ACC112 (cell line): ENCODE measurements around the gene PPP2R2D.

Experiments used
- H2AFZ ChIP-seq: fragments of 200-600 bp; sonication (generic); one replicate; pipeline ENCODE4 v1.6.0; 2017; ENCODE audit warnings: antibody characterized with exemption, low read length; ENCODE audit not compliant: unreplicated experiment
- H3K27ac ChIP-seq: fragments of 200-600 bp; sonication (generic); 2 replicates; pipeline ENCODE4 v1.5.1; 2014; ENCODE audit warnings: low read depth, mild to moderate bottlenecking, antibody characterized with exemption, low read length, moderate library complexity
- H3K27me3 ChIP-seq: fragments of 200-600 bp; sonication (generic); 2 replicates; pipeline ENCODE4 v1.6.1; 2014; ENCODE audit warnings: mild to moderate bottlenecking, antibody characterized with exemption, low read length, moderate library complexity, mixed read lengths; ENCODE audit not compliant: insufficient read depth
- H3K36me3 ChIP-seq: fragments of 200-600 bp; sonication (generic); 2 replicates; pipeline ENCODE4 v1.6.1; 2016; ENCODE audit warnings: mild to moderate bottlenecking, antibody characterized with exemption, low read length, moderate library complexity, mixed read lengths; ENCODE audit not compliant: insufficient read depth
- H3K4me1 ChIP-seq: fragments of 200-600 bp; sonication (generic); one replicate; pipeline ENCODE4 v1.6.1; 2016; ENCODE audit warnings: low read length, mixed read lengths; ENCODE audit not compliant: insufficient read depth, unreplicated experiment, control insufficient read depth
- H3K4me3 ChIP-seq: fragments of 200-600 bp; sonication (generic); 2 replicates; pipeline ENCODE4 v1.5.1; 2014; ENCODE audit warnings: mild to moderate bottlenecking, low read depth, low read length
- H3K79me2 ChIP-seq: fragments of 200-600 bp; sonication (generic); one replicate; pipeline ENCODE4 v1.6.0; 2016; ENCODE audit warnings: low read length; ENCODE audit not compliant: control insufficient read depth, unreplicated experiment, insufficient read depth

PPP2R2D gene

DNA sequence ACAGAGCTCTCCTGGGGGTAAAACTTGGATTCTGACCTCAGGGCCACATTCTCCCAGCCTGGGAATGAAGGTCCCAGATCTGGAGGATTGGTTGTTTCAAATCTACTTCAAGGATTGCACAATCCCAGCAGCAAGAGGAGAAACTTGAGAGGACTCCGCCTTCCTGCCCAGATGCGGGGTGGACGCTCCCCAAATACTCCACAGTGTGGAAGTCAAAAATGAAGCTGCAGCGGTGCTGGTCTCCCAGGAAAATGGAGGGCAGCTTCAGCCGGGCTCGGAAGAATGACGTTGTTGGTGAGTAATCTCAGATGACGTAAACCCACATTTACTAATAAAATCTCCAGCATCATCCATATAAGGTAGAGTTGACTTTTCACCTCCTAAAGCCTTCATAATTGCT lies 31.5 kb upstream of the PPP2R2D start:
- Histone ChIP-seq H3K27me3 (peaks cover 12% of the 10 kb centered on the region), H2AFZ (no peak overlapping the region), H3K4me3 (no peak overlapping the region), H3K4me1 (no peaks in the 10 kb centered on the region), H3K79me2 (no peaks in the 10 kb centered on the region), H3K36me3 (no peaks in the 10 kb centered on the region), H3K27ac (no peak overlapping the region)

DNA sequence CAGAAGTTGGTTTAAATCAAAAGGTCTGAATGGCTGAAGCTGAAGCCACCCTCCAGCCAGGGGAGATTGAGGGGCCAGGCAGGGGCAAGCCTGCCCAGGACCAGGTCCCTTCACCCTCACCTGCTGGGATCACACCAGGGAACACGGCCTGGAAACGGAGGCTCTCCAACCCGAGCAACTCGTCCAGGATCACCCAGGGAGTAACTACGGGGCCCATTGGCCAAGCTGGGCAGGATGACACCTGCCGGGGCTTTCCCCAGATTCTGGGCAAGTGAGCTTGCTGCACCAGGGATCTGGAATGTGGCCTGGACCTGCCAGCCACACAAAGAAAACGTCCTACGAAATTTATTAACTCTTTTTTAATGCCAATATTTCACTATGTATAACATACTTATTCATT lies 30.4 kb upstream of the PPP2R2D start:
- Histone ChIP-seq H3K79me2 (no peaks in the 10 kb centered on the region), H3K27me3 (peaks cover 12% of the 10 kb centered on the region)

DNA sequence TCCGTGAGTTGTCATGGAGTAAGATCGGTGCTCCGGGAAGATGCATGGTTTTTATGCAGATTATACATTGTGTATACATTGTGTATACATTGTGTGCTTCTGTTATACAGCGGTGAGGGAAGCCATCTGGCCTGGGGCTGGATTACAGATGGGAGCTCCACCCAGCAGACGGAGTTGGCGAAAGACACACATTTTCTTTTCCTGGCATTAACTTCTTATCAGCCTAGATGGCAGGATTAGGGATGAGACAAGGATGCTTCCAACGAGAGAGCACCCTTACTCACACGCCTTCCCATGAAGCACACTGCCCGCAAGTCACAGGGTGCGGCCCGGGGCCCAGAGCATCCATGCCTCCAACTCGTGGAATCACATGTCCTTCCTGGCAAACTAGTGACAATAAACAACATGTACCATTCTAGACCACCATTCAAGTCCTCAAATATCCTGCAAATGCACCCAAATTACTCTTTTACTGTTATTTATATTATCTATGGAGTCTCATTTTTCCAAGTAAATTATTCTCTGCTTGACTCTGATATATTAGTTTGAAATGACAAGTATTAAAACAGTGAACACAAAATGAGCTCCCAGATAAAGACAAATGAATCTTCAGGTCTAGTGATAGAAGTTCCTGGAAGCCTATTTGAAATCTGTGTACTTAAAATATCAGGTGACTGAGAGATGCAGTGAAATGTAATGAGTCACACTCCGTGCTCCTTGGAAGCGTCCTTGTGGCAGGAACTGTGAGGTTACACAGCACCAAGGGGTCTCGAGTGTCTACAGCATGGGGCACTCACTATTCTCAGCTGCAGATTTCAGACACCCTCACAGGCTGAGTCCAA lies 29.8 kb upstream of the PPP2R2D start:
- no peaks in the 10 kb centered on the region for H3K79me2 ChIP-seq
- no peak overlapping the region for H2AFZ ChIP-seq
- H3K27ac ChIP-seq = no peak overlapping the region
- H3K27me3 ChIP-seq = peaks cover 12% of the 10 kb centered on the region
- no peaks in the 10 kb centered on the region for H3K36me3 ChIP-seq
- no peaks in the 10 kb centered on the region for H3K4me1 ChIP-seq
- no peak overlapping the region for H3K4me3 ChIP-seq

More for the DNA sequence above, 30.4 kb upstream of the PPP2R2D start:
- H3K27ac ChIP-seq = no peak overlapping the region
- H2AFZ ChIP-seq = no peak overlapping the region
- no peak overlapping the region for H3K4me3 ChIP-seq
- H3K4me1 ChIP-seq = no peaks in the 10 kb centered on the region
- H3K36me3 ChIP-seq = no peaks in the 10 kb centered on the region

DNA sequence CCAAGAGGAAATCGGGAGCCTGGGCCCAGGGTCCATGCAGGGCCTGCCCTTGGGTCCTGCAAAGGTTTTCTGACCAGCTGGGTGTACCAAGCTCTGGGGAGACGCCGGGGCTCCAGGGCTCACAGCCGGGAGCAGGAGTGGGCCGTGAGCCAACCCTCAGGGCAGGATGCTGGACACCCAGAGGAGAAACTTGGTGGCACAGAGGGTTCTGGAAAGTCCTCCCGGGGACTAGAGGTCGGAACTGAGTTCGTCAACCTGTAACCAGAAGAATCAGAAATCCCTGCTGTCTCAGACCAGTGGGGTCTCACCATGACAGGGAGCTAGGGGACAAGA lies 29.2 kb upstream of the PPP2R2D start:
- Histone ChIP-seq H3K79me2 (no peaks in the 10 kb centered on the region), H2AFZ (no peak overlapping the region), H3K27ac (no peak overlapping the region), H3K27me3 (peaks cover 18% of the 10 kb centered on the region), H3K4me1 (no peaks in the 10 kb centered on the region), H3K4me3 (no peak overlapping the region), H3K36me3 (no peaks in the 10 kb centered on the region)

DNA sequence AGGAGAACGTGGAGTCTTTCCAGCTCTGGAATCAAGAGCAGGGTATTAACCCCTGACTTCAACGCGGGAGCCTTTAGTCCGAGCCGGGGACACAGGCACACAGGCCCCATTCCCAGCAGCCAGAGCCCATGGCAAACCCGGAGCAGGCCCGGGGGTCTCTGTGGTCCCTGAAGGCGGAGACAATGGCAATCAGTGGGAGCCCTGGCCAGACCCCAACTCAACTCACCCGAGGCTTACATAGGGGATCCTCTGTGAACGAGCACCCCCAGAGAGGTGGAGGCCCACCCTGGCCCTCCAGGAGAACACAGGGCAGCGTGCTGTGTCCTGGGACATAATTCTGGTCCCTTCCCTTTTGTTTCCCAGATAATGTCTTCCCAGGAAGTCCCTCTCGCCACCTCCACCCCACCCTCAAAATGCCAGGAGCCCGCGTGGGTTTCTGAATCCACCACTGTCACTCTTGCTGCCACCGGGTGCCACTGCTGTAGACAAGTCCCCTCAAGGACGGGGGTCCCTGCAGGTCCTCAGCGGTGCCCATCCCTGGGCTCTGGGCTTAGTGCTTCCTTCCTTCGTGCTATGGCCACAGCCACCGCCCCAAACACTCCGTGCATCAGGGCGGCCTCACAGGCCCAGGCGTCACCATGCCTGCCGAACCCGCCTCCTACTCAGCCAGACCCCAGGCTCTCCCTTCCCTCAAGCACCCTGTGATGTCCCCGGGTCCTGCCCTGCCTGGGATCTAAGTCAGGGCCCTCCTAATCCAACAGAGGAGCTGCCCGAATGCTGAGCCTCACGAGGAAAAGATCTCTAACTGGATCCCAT lies 28.6 kb upstream of the PPP2R2D start:
- H3K4me1 ChIP-seq = no peaks in the 10 kb centered on the region
- peaks cover 21% of the 10 kb centered on the region for H3K27me3 ChIP-seq
- no peak overlapping the region for H3K27ac ChIP-seq

DNA sequence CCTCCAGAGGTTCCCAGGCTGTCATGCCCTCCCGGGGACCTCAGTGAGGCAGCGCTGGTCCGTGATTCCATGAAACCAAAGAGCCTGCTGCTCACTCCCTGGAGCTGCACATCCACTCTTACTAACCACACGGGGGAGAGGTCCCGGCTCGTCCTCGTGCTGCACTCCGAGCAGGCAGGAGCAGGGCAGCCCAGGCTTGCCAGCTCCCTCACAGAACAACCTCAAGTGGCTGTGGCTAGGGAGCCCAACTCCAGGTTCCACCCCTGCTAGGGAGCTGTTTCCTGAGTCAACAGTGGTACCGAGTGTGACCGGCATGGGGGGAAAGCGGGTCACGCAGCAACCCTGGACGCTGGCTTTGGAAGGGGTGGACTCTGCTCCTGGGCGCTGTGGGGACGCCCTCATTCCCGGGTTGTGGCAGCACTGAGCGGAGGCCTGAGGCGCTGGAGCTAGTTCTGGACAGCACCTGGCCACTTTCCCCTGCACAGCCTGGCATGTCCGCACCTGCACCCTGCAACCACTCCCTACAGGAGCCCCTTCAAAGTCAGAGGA lies 27.9 kb upstream of the PPP2R2D start:
- no peak overlapping the region for H3K27ac ChIP-seq
- H3K27me3 ChIP-seq = peaks cover 28% of the 10 kb centered on the region
- H2AFZ ChIP-seq = no peak overlapping the region
- no peaks in the 10 kb centered on the region for H3K4me1 ChIP-seq
- H3K36me3 ChIP-seq = no peaks in the 10 kb centered on the region
- no peak overlapping the region for H3K4me3 ChIP-seq
- no peaks in the 10 kb centered on the region for H3K79me2 ChIP-seq

More for the DNA sequence above, 28.6 kb upstream of the PPP2R2D start:
- H3K4me3 ChIP-seq = no peak overlapping the region
- no peaks in the 10 kb centered on the region for H3K79me2 ChIP-seq
- H3K36me3 ChIP-seq = no peaks in the 10 kb centered on the region
- no peak overlapping the region for H2AFZ ChIP-seq

DNA sequence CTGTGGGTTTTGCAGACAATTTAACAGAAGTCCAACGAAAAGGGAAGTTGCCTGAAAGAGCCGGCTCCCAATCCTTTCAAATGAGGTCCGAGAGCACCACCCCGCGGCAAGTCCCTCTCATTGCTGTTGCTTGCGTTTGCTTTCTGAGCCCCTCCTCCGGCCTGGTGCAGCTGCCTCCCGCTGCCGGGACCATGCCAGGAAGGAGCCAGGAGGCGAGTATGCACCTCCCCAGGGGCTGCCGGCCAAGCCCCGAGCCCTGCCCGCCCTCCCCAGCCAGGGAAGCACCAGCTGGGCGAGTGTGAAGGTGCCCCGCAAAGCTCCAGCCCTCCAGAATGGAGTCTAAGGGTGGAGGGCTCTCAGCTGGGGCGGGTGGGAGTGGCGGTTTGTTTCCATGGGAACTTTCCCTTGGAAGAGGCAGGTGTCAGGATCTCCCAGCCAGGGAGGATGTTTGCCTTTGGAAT lies 25.8 kb upstream of the PPP2R2D start:
- H3K36me3 ChIP-seq = no peaks in the 10 kb centered on the region
- H3K27ac ChIP-seq = no peak overlapping the region
- no peak overlapping the region for H2AFZ ChIP-seq
- no peaks in the 10 kb centered on the region for H3K79me2 ChIP-seq
- H3K4me3 ChIP-seq = no peak overlapping the region
- peaks cover 41% of the 10 kb centered on the region for H3K27me3 ChIP-seq
- H3K4me1 ChIP-seq = no peaks in the 10 kb centered on the region

DNA sequence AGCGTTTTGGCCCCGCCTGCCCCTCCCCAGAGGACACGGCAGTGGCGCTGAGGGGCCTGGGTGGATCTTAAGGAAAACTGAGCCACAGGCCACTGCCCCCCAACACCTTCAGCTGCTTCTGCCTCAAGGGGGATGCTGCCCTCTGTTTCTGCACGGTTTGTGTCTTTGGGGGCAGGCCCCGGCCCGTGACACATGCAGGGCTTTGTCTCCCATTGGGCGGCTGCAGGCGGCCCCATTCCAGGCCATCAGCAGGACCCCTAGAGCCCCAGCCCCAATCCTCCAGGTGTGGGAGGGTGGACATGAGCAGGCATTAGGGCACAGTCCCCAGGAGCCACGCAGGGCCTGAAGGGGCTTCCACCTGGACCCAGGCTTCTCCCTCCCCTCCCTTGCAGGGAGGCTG lies 25.3 kb upstream of the PPP2R2D start:
- no peak overlapping the region for H2AFZ ChIP-seq
- H3K4me3 ChIP-seq = no peak overlapping the region
- no peaks in the 10 kb centered on the region for H3K36me3 ChIP-seq
- H3K79me2 ChIP-seq = no peaks in the 10 kb centered on the region
- H3K27ac ChIP-seq = no peak overlapping the region
- no peaks in the 10 kb centered on the region for H3K4me1 ChIP-seq
- peaks cover 37% of the 10 kb centered on the region for H3K27me3 ChIP-seq

DNA sequence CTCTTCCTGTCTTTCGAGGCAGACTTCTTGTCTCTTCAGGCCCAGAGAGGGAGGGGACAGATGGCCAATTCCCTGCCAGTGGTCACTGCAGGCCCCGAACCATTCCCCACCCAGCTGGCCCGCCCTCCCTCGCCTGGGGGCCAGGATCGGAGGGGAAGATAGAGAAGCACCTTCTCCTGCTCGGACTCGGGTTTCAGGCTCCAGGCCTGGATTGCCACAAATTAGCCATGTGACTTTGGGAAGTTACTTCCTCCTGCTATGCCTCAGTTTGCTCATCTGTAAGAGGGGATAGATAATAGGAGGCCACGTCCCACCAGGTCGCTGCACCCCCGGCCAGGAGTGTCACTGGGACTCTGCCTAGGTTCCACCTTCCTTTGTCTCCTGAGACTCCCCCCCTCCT lies 24.8 kb upstream of the PPP2R2D start:
- no peak overlapping the region for H2AFZ ChIP-seq
- no peaks in the 10 kb centered on the region for H3K79me2 ChIP-seq
- H3K4me3 ChIP-seq = no peak overlapping the region
- H3K27me3 ChIP-seq = peaks cover 33% of the 10 kb centered on the region
- no peaks in the 10 kb centered on the region for H3K4me1 ChIP-seq
- H3K36me3 ChIP-seq = no peaks in the 10 kb centered on the region
- no peak overlapping the region for H3K27ac ChIP-seq

DNA sequence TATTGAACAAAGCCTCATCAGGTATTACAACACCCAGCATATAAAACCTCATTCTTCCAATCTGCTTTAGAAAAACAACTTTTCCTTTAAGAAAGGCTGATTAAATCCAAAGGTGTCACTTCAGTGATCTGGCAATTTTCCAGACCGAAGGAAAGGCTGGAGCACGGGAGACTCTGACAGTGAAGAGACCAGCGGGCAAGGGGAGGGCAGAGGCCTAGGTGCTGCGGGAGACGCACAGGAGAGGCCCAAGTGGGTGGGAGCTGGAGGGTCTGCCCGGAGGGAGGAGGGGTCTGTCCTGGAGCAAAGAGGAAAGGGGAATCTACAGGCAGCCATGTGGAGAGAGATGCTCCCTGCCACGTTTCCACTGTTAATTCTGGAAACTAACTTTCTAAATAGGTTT lies 24.3 kb upstream of the PPP2R2D start:
- Histone ChIP-seq H3K4me1 (no peaks in the 10 kb centered on the region), H3K27me3 (peaks cover 31% of the 10 kb centered on the region), H3K79me2 (no peaks in the 10 kb centered on the region), H3K27ac (no peak overlapping the region), H3K4me3 (no peak overlapping the region), H2AFZ (no peak overlapping the region), H3K36me3 (no peaks in the 10 kb centered on the region)
